Right lobe of liver (tissue), 6 donors: Measurements from ENCODE around the gene CYP2U1. TPM values are rescaled to one million over a fixed set of nuclear protein-coding genes. Genes with fewer than 3 reads are reported as not detected.
"Not testable (repeated sequence)": the region's sequence is repeated elsewhere in the genome, so short reads cannot be mapped to it uniquely, and the experiment has no call there.

Experiments used
- ATAC-seq, 4 donors: fragments of 200-7000 bp; cut with Tn5 transposase; one replicate each; pipeline ENCODE4 v1.9.1; 2020; ENCODE audit warnings: mild to moderate bottlenecking in 4 of 4, moderate library complexity in 4 of 4
- DNase-seq, 3 donors: peaks; one replicate each; pipeline ENCODE4 v3.0.0-alpha.2; 2020
- H3K27ac ChIP-seq, 3 donors: fragments of 200-600 bp; one replicate each; pipeline ENCODE4 v1.8.0; 2022
- H3K27me3 ChIP-seq, 2 donors: fragments of 200-600 bp; one replicate each; pipeline ENCODE4 v1.8.0; 2022
- H3K36me3 ChIP-seq, 4 donors: fragments of 200-600 bp; sonication (generic) in 1 of 4; one replicate each; pipeline versions ENCODE4 v1.5.1 to v1.8.0; 2017 to 2022; ENCODE audit warnings: control low read depth in 1 of 4
- H3K4me1 ChIP-seq, 4 donors: fragments of 200-600 bp; sonication (generic) in 1 of 4; one replicate each; pipeline versions ENCODE4 v1.5.1 to v1.8.0; 2017 to 2022; ENCODE audit warnings: control low read depth in 1 of 4
- H3K4me3 ChIP-seq, 3 donors: fragments of 200-600 bp; one replicate each; pipeline ENCODE4 v1.8.0; 2022
- H3K9me3 ChIP-seq, 4 donors: fragments of 200-600 bp; sonication (generic) in 1 of 4; one replicate each; pipeline versions ENCODE4 v1.5.1 to v1.8.0; 2017 to 2022; ENCODE audit warnings: control low read depth in 1 of 4
- POLR2A ChIP-seq: fragments of 450-650 bp; IDR thresholded peaks from one replicate; pipeline ENCODE4 v1.6.1; 2017; ENCODE audit warnings: antibody characterized with exemption, mild to moderate bottlenecking
- WGBS: methylation state at CpG from one replicate; pipeline ENCODE4 v1.1.6; 2018; ENCODE audit warnings: low coverage, low lambda C conversion rate; ENCODE audit not compliant: insufficient coverage; ENCODE audit errors: missing lambda C conversion rate; 5-methylcytosine and 5-hydroxymethylcytosine counted together
- intact Hi-C, 2 donors: fragments of 100-400 bp; cut with DNase I; formaldehyde crosslinking; loops; one replicate each; pipeline versions ENCODE4 v1.11.2 to v1.14.1; 2022
- total RNA-seq, 6 experiments: library from RNA; depleted of rRNA in 2 of 6; stranded (reverse); fragments of >200 nt in 2 of 6; fragmentation: NEBNext Ultra II Directional in 3 of 6; extraction: Animal tissue kit (Norgen Biotek cat#: 25700) in 3 of 6; gene quantifications; one replicate each; pipeline versions ENCODE4 v1.1.0 to v1.2.4, GENCODE V29; 2016 to 2023
- TF ChIP-seq, protein P1 (sequence below), 4 donors: fragments of 200-600 bp in 3 of 4; fragments of 450-650 bp in 1 of 4; IDR thresholded peaks; one replicate each; pipeline versions ENCODE4 v1.5.1 to v1.8.0; 2016 to 2022; ENCODE audit warnings: antibody characterized with exemption in 4 of 4, mild to moderate bottlenecking in 2 of 4
- donor health status: DM: no; HTN: yes; CAD: no.
- donor health status: DM: no; HTN: no; CAD: no.
- donor health status: DM: no; HTN: no; CAD: no.
- donor health status: DM: no; HTN: yes; CAD: no.
- donor health status: DM: no; HTN: yes; CAD: no.

CYP2U1 gene
- total RNA-seq, 6 experiments from 2014 or later: 3.2 to 7.5 (median 4.7) TPM

DNA sequence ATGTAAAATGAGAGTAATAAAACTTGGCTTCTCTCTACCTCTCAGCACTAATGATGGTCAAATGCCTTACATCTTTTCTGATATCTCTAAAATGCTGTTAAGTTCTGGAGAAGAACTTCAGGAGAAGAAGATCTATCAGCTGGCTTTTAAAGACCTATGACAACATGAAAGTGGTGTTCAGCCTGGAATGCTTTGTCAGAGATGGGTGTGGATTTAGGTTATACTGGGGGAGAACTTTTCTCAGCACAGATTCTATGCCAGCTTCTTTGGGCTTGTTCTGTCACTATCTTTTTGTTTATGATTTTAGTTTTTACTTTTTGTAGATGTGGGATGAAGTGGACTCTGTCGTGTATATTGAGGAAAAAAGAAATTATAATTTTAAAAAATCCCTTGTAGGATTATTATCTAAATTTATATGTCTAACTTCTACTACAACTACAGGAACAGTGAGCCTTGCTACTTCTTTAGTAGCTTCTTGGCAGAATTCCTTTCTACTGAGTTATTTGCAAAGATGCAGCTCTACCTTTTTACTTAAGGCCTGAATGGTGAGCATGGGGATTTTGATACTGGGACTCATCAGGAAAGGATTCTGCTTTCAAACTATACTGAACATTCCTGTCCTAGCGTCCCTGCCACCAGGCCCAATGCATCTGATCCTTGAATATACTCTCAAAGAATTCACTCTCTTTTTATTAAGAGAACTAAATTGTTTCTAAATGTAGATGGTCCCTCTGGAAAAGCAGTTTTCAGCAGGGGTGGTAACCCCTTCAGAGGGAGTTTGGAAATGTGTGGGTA is 19.6 kb downstream of the CYP2U1 start:
- intact Hi-C loops: no loop called here
- DNase-seq: no peak
- TF ChIP-seq, protein P1, sequence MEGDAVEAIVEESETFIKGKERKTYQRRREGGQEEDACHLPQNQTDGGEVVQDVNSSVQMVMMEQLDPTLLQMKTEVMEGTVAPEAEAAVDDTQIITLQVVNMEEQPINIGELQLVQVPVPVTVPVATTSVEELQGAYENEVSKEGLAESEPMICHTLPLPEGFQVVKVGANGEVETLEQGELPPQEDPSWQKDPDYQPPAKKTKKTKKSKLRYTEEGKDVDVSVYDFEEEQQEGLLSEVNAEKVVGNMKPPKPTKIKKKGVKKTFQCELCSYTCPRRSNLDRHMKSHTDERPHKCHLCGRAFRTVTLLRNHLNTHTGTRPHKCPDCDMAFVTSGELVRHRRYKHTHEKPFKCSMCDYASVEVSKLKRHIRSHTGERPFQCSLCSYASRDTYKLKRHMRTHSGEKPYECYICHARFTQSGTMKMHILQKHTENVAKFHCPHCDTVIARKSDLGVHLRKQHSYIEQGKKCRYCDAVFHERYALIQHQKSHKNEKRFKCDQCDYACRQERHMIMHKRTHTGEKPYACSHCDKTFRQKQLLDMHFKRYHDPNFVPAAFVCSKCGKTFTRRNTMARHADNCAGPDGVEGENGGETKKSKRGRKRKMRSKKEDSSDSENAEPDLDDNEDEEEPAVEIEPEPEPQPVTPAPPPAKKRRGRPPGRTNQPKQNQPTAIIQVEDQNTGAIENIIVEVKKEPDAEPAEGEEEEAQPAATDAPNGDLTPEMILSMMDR (IDR thresholded peaks at IDR 0.05): no peak
- no peak for TF ChIP-seq POLR2A
- peaks cover 0 to 12% (median 0%) of the 10 kb centered on the region in 4 donors for H3K36me3 ChIP-seq
- H3K4me3 ChIP-seq: no peak overlapping the region
- no peaks in the 10 kb centered on the region for H3K4me1 ChIP-seq
- no peaks in the 10 kb centered on the region for H3K9me3 ChIP-seq
- H3K27ac ChIP-seq: no peak overlapping the region
- no peaks in the 10 kb centered on the region for H3K27me3 ChIP-seq
- no peak for ATAC-seq
- 94% methylated on average over 2 of the region's 2 CpGs for WGBS

DNA sequence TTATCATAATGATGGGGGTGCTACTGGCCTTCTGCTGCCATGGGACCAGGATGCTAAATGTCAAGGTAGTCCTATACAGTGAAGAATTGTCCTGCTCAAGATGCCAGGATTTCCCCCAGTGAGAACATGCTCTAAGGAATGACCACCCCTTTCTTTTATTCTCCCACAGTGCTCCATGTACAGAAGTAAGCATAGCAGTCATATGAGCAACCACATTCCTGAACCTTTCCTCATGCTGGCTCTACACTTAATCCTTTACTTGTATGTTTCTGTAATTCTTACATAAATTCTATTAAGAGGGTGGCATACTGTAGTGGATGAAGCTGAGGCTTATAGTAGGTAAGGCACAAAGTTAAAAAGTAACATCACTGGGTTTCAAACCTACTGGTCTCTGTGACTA is 20.2 kb downstream of the CYP2U1 start:
- no peaks in the 10 kb centered on the region for H3K9me3 ChIP-seq
- intact Hi-C loops: no loop called here
- peaks cover 0 to 12% (median 0%) of the 10 kb centered on the region in 4 donors for H3K36me3 ChIP-seq
- DNase-seq (no peak), ATAC-seq (no peak)
- no peaks in the 10 kb centered on the region for H3K27me3 ChIP-seq
- no peak overlapping the region for H3K4me3 ChIP-seq
- TF ChIP-seq, protein P1 (IDR thresholded peaks at IDR 0.05): no peak
- TF ChIP-seq POLR2A: no peak
- no peaks in the 10 kb centered on the region for H3K4me1 ChIP-seq
- no peak overlapping the region for H3K27ac ChIP-seq

DNA sequence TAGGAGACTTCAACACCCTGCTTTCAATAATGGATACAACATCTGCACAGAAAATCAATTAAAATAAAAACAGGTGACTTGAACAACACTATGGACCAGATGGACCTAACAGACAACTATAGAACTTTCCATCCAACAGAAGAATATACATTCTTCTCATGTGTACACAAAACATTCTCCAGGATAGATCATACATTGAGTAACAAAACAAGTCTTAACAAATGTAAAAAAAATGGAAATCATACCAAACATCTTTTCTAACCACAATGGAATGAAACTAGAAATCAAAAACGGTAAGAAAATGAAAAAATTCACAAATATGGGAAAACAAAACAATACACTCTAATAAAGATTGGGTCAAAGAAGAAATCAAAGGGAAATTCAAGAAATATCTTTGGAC is 24.7 kb downstream of the CYP2U1 start:
- ATAC-seq: no peak
- TF ChIP-seq POLR2A: no peak
- TF ChIP-seq, protein P1 (IDR thresholded peaks at IDR 0.05): no peak
- no peaks in the 10 kb centered on the region for H3K9me3 ChIP-seq
- peaks cover 0 to 4% (median 0%) of the 10 kb centered on the region in 4 donors for H3K36me3 ChIP-seq
- H3K4me1 ChIP-seq: no peaks in the 10 kb centered on the region
- intact Hi-C loops: no loop called here
- no peaks in the 10 kb centered on the region for H3K27me3 ChIP-seq
- H3K27ac ChIP-seq: no peak overlapping the region
- H3K4me3 ChIP-seq: no peak overlapping the region
- WGBS: 90% methylated on average over 1 of the region's 1 CpG
- no peak for DNase-seq

DNA sequence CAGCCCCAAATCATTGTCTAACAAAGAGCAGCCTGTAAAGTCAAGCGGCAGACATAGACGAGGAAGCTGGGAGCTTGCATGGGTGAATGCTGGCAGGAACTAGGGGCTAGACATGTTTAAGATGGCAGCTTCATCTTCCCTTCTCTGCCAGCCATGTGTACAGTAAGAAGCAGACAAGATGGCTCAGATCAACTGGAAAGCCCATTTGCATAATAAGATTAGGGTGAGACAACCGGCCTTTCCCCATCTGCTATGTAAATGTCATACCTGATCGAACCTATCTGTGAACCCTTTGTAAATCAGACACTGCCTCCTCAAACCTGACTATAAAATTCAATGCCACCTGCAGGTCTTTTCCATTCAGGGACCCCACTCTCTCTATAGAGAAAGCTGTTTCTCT is 35.6 kb downstream of the CYP2U1 start:
- no peak for ATAC-seq
- no peaks in the 10 kb centered on the region for H3K36me3 ChIP-seq
- no peak overlapping the region for H3K27ac ChIP-seq
- intact Hi-C loops: no loop called here
- TF ChIP-seq, protein P1 (IDR thresholded peaks at IDR 0.05): no peak
- no peak for TF ChIP-seq POLR2A
- 69% methylated on average over 4 of the region's 4 CpGs for WGBS
- no peaks in the 10 kb centered on the region for H3K4me1 ChIP-seq
- DNase-seq: no peak
- no peak overlapping the region for H3K4me3 ChIP-seq
- no peaks in the 10 kb centered on the region for H3K9me3 ChIP-seq
- no peaks in the 10 kb centered on the region for H3K27me3 ChIP-seq

DNA sequence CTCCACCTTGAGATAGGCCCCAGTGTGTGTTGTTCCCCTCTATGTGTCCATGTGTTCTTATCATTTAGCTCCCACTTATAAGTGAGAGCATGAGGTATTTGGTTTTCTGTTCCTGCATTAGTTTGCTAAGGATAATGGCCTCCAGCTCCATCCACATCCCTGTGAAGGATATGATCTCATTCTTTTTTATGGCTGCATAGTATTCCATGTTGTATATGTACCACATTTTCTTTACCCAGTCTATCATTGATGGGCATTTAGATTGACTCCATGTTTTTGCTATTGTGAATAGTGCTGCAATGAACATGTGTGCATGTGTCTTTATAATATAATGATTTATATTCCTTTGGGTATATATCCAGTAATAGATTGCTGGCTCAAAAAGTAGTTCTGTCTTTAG is 36.2 kb downstream of the CYP2U1 start:
- H3K27me3 ChIP-seq, H3K9me3 ChIP-seq, H3K36me3 ChIP-seq, H3K27ac ChIP-seq, H3K4me1 ChIP-seq, H3K4me3 ChIP-seq, DNase-seq, intact Hi-C loops, ATAC-seq: not testable (repeated sequence)

DNA sequence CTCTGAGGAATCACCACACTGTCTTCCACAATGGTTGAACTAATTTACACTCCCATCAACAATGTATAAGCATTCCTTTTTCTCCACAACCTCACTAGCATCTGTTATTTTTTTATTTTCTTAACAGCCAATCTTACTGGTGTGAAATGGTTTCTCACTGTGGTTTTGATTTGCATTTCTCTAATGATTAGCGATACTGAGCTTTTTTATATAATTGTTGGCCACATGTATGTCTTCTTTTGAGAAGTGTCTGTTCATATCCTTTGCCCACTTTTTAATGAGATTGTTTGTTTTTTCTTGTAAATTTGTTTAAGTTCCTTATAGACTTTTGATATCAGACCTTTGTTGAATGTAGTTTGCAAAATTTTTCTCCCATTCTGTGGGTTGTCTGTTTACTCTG is 36.6 kb downstream of the CYP2U1 start:
- H3K9me3 ChIP-seq, DNase-seq, H3K36me3 ChIP-seq, H3K4me3 ChIP-seq, H3K27ac ChIP-seq, intact Hi-C loops, H3K27me3 ChIP-seq, H3K4me1 ChIP-seq, ATAC-seq: not testable (repeated sequence)
- WGBS: 79% methylated on average over 1 of the region's 1 CpG
